ENCODE results near the gene CHRDL2.

Gene CHRDL2

GRCh38 chr11:74743640-74744039 is 12.4 kb upstream of the CHRDL2 start:
- peaks cover 8% of the 10 kb centered on the region for H3K4me1 ChIP-seq (ENCODE audit: insufficient read depth, low read length, severe bottlenecking)
- H3K4me2 ChIP-seq (ENCODE audit: low read length): no peak overlapping the region
- no peaks in the 10 kb centered on the region for H4K20me1 ChIP-seq (ENCODE audit: insufficient read depth, low read length)
- no peaks in the 10 kb centered on the region for H3K36me3 ChIP-seq (ENCODE audit: insufficient read depth, low read length)
- H3K79me2 ChIP-seq (ENCODE audit: insufficient read depth, low read length): no peaks in the 10 kb centered on the region
- H2AFZ ChIP-seq (ENCODE audit: low read length): no peak overlapping the region
- TF ChIP-seq CTCF (IDR thresholded peaks at IDR 0.05; ENCODE audit: low read length): no peak
- TF ChIP-seq EZH2 (IDR thresholded peaks at IDR 0.05; ENCODE audit: borderline replicate concordance, low read length): no peak
- no peak overlapping the region for H3K27ac ChIP-seq (ENCODE audit: low read depth, low read length, poor library complexity, severe bottlenecking)
- H3K27me3 ChIP-seq (ENCODE audit: insufficient read depth, low read length): no peaks in the 10 kb centered on the region
- H3F3A ChIP-seq (ENCODE audit: insufficient read depth, low read length): no peaks in the 10 kb centered on the region
- no peak overlapping the region for H3K4me3 ChIP-seq (ENCODE audit: low read depth, low read length, poor library complexity, severe bottlenecking)
- no peaks in the 10 kb centered on the region for H3K9me3 ChIP-seq (ENCODE audit: low read length)
- H3K9me2 ChIP-seq (ENCODE audit: low read depth, low read length): no peaks in the 10 kb centered on the region
- H3K9ac ChIP-seq (ENCODE audit: low read length): no peak overlapping the region

- Histone ChIP-seq H3K4me2 (ENCODE audit: low read length) (no peak overlapping the region), H3K27me3 (ENCODE audit: insufficient read depth, low read length) (no peaks in the 10 kb centered on the region), H4K20me1 (ENCODE audit: insufficient read depth, low read length) (no peaks in the 10 kb centered on the region), H3K9me3 (ENCODE audit: low read length) (no peaks in the 10 kb centered on the region), H3K36me3 (ENCODE audit: insufficient read depth, low read length) (no peaks in the 10 kb centered on the region), H3K9ac (ENCODE audit: low read length) (no peak overlapping the region), H3K27ac (ENCODE audit: low read depth, low read length, poor library complexity, severe bottlenecking) (no peak overlapping the region), H3K4me1 (ENCODE audit: insufficient read depth, low read length, severe bottlenecking) (no peaks in the 10 kb centered on the region), H3K4me3 (ENCODE audit: low read depth, low read length, poor library complexity, severe bottlenecking) (no peak overlapping the region), H3F3A (ENCODE audit: insufficient read depth, low read length) (no peaks in the 10 kb centered on the region), H2AFZ (ENCODE audit: low read length) (no peak overlapping the region), H3K79me2 (ENCODE audit: insufficient read depth, low read length) (no peaks in the 10 kb centered on the region), H3K9me2 (ENCODE audit: low read depth, low read length) (no peaks in the 10 kb centered on the region)
- TF ChIP-seq EZH2 (IDR thresholded peaks at IDR 0.05; ENCODE audit: borderline replicate concordance, low read length) (no peak), CTCF (IDR thresholded peaks at IDR 0.05; ENCODE audit: low read length) (no peak)
Measured at GRCh38 chr11:74742070-74742469, 10.8 kb upstream of the CHRDL2 start.

GRCh38 chr11:74739546-74740270 is 8.5 kb upstream of the CHRDL2 start:
- H3K9me3 ChIP-seq (ENCODE audit: low read length): no peaks in the 10 kb centered on the region
- no peak overlapping the region for H2AFZ ChIP-seq (ENCODE audit: low read length)
- H3K9ac ChIP-seq (ENCODE audit: low read length): no peak overlapping the region
- no peaks in the 10 kb centered on the region for H3K9me2 ChIP-seq (ENCODE audit: low read depth, low read length)
- no peak overlapping the region for H3K4me2 ChIP-seq (ENCODE audit: low read length)
- TF ChIP-seq EZH2 (IDR thresholded peaks at IDR 0.05; ENCODE audit: borderline replicate concordance, low read length) (no peak), CTCF (IDR thresholded peaks at IDR 0.05; ENCODE audit: low read length) (peak; percentile 92)
- H4K20me1 ChIP-seq (ENCODE audit: insufficient read depth, low read length): no peaks in the 10 kb centered on the region
- H3F3A ChIP-seq (ENCODE audit: insufficient read depth, low read length): no peaks in the 10 kb centered on the region
- no peaks in the 10 kb centered on the region for H3K36me3 ChIP-seq (ENCODE audit: insufficient read depth, low read length)
- no peaks in the 10 kb centered on the region for H3K79me2 ChIP-seq (ENCODE audit: insufficient read depth, low read length)
- no peak overlapping the region for H3K4me3 ChIP-seq (ENCODE audit: low read depth, low read length, poor library complexity, severe bottlenecking)
- H3K27me3 ChIP-seq (ENCODE audit: insufficient read depth, low read length): peaks cover 4% of the 10 kb centered on the region; the same call in 1 of the 2 replicates
- H3K27ac ChIP-seq (ENCODE audit: low read depth, low read length, poor library complexity, severe bottlenecking): no peak overlapping the region
- H3K4me1 ChIP-seq (ENCODE audit: insufficient read depth, low read length, severe bottlenecking): no peaks in the 10 kb centered on the region

Data from OCI-LY1 (cell line).